Activated CD4-positive, alpha-beta T cell treated with anti-CD3 and anti-CD28 coated beads, Interleukin-2, amount 50 U/mL, for 1 hour (primary cell): ENCODE results near the gene S100A6.
A peak's percentile ranks its signal among the peaks of the same experiment; 100 is the strongest.

Experiments
- DNase-seq: peaks from one replicate; pipeline ENCODE4 v3.0.0-alpha.2; 2020

S100A6 gene

DNA sequence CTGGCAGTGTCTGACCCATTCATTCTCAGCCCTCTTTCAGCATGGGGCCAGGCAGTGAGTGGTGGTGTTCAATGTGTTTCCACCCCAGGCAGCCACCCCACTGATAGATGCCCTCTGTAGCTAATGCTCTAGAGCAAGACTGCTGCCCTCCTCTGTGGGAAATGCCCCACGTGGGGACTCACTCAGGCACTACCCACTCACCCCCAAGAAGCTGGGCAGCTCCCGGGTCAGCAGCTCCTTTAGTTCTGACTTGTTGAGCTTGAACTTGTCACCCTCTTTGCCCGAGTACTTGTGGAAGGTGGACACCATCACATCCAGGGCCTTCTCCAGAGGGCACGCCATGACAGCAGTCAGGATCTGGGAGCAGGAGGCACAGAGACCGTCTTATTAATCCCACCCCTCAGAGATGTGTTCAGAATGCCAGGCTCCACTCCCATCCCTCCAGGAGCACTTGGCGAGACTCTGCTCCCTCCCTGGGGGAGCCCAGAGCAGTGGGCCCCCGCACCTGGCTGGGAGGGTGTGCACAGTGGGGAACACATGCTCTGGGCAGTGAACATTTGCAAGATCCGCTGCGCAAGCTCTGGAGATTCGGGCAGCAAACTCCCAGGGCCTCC lies 8.8 kb upstream of the S100A6 start:
- DNase-seq = no peak

DNA sequence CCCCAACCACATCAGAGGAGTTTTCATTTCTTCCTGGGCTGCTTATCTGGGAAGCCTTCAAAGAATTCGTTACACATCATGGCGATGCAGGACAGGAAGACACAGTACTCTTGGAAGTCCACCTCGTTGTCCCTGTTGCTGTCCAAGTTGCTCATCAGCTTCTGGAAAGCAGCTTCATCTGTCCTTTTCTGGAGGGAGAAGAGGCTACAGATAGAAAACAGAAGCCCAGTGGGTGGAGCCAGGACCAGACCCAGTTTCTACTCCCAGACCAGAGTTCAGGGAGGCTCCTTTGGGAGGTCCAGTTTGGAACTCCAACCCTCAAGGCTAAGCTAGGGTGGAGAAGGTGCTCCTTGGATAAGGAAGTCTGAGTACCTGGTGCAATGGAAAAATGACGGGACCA lies 7.9 kb upstream of the S100A6 start:
- DNase-seq = no peak

DNA sequence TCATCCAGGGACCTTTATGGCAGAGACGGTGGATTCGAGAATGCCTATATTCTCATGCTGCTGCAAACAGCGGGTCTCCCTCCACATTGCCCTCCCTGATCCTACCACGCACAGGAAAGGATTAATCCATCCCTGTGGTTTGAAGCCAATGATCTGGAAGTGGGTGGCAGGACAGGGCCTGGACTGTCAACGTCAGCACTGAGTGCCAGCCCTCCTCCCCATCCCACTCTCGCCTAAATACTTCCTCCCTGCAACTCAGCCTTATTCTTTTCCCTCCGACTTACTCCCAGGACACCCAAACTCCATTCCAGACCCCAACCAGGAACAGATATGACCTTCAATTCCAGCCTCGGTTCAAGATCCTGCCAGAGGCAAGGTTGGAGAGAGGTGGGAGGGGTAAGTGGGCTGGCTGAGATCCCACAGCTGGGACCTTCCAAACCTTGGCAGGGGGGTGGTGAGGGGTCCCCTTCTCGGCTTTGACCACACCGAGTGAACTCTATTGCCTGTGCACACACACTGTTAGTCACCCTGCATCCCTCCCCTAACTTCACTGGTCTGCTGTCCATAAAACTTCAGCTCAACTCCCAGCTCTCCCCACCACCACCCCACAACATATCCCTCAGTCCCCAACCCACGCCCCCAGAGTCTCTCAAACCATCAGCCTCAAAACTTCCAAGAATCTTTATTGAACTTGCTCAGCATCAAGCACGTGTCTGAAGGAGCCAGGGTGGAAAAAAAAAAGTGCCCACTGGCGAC lies 7.3 kb upstream of the S100A6 start:
- no peak for DNase-seq

DNA sequence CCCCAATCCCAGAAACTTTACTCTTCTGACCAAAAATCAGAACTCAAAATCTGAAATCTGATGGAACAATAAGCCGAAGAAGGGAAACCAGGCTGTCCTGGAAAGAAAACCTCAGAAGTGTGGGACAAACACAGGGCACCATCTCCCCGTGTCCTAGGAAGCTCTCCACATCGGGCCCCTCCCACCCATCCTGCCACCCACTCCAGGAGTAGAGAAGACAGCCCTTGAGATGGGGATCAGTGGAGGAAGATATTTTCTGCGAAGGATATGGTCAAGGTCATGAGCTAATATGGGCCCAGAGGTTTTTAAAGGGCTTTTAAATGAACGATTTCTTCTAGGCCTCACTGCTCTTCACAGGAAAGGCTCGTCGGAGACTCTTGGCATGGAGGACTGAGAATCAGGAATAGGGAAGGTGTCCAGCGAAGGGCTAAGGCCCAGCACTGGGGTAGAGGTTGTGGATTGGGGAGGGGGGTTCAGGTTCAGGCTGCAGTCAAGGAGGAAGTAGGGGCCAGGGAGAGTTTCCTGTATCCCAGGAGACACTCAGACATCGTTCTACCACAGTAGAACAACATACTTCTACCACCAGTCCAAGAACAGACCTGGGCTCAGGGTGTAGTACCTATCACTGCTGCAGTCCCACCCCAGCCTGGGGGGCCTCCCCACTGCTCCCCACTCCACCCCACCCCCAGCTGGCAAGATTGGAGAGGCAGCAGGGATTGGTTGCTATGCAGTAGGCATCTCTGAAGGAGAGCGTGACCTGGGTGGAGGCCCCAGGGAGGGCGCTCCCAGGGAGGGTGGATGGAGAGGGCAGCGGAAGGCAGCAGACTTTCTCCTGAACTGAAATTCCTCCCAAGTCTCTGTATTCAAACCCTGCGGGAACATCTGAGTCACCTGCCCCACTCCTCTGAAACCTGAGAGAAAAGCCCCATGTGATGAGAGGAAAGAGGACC lies 6.1 kb upstream of the S100A6 start:
- no peak for DNase-seq

DNA sequence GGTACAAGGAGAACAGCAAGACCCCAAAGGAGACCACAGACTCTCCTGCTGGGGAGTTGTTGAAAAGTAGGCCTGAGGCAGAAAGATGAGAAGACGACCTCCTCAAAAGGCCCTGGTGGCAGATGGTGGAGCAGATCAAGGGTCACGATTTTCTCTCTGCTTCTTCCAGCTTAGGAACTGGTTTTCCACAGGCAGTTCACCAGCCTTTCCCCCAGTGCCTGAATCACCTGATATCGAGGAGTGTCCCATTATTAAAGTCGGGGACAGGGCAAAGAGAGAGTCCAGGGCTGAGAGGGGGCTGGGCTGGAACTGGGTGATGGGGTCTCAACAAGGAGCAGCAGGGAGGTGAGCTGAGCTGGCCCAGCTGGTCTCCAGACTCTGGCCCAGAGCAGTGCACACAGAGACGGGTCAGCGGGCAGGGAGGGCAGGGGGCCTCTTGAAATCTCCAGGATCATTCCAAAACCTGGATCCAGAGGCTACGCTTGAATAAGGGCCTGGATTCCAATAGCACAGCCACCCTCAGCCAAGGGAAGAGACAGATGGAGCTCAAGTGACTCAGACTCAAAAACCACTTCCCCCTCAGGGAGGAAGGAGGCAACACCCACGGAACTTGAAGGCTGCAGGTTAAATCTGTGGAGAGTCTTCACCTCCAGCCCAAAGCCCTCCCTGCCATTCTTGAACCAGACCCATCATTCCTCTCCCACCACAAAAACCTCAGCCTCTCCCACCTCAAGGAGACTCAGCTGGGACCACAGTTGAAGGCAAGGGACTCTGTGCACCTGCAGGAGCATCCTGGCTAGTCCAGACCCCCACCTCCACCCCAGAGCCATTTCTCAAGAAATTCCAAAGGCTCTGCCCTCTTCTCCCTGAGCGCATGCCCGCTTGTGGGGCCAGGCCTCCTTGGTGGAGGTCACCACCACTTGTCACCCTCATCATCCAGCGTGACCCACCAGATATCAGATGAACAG lies 4.9 kb upstream of the S100A6 start, which contains the start of gene S100A5:
Gene S100A5, minus strand, starts transcription at position 541 of the 968 bp plus-strand sequence. CDS start 743 bp downstream, outside the sequence.
- DNase-seq = peak; percentile 52

DNA sequence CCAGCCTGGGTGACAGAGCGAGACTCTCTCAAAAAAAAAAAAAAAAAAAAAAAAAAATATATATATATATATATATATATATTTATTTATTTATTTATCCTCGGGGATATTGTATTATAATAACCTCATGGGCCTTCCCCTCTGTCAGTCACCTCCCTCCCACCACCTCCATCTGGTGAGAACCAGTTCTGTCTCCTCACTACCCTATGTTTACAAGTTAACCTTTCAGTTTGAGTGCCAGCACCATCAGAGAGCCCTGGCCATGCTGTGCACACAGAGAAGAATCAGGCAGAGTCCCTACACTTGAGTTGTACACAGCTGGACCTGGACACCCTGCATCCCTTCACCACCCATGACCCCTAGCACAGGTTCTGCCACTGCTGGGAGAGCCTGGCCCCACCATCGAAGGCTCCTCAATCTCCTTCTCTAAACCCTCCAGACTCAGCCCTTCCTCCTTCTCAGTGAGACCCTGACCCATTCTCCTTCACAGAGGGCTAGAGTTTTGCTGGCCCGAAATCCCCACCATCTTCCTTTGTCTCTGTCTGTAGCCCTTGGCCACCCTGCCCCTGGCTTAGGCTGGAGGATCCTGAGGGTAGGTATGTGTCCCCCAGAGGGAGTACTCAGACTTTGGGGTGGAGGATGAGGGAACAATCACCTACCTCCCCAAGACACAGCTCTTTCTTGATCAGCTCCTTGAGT lies 3.8 kb upstream of the S100A6 start:
- no peak for DNase-seq

DNA sequence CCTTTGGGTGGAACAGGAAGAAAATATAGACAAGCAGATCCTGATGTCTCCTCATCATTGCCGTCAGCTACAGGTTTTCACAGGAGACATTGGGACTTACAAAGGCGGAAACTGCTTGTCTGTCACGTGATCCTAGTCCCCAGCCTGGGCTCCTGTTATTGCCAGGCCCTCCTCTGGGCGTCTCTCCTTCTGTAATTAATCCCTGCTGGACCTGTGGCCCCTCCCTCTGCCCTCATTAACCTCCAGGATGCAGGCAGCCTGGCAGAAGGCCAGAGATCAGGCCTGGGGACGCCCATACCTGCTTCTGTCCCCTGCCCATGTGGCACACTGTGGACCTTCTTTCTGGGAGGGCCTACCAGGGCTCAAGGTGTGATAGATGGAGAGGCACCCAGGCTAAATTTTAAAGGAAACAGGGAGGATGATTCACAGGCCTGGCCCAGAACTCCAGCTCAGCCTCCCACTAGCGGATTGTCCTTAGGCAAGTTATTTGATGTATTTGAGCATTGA lies 2.6 kb upstream of the S100A6 start:
- no peak for DNase-seq

DNA sequence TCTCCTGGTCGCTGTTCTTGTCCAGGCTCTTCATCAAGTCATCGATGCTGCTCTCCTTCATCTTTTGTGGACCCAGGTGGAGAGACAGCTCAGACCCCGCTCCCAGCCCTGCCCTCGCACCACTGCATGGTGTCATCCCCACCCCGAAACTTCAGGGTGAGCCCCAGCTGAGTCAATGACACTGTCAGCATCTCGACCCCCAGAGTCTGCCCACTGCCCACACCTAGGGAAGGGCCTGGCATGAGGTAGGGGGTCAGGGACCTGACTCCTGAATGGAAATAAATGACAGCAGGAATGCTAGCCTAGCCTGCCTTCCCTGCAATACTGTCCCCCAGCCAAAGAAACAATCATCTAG lies 1.6 kb upstream of the S100A6 start:
- DNase-seq = no peak

DNA sequence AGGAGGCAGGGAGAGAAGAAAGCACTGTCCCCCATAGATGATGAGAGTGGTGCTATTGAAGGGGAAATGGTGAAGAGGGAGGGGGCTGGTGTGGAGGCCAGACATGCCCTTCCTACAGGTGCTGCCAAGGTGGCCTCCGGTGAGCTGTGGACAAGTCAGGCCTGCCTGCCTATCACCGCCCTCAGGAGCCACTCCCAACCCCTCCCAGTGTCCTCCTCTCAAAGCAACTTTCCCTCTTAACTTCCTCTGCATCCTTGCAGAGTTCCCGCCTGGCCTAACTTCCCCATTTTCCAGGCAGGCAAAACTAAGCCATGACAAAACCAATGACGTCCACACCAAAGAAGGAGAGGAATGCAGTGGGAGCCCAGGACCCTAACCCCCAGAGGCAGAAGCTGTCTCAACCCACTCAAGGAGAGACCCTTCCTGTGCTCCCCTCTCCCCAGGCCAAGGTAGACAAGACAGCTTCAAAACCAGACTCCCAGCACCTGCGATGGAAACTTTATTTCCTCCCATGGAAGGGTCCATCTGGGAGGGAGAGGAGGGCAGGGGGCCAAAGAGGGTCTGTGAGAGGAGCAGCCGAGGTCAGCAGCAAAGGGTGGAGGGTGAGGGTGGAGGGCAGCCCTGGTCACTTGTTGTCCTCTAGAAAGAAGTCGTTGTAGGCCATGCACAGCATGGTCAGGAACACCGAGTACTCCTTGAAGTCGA lies 1.0 kb upstream of the S100A6 start:
- no peak for DNase-seq

DNA sequence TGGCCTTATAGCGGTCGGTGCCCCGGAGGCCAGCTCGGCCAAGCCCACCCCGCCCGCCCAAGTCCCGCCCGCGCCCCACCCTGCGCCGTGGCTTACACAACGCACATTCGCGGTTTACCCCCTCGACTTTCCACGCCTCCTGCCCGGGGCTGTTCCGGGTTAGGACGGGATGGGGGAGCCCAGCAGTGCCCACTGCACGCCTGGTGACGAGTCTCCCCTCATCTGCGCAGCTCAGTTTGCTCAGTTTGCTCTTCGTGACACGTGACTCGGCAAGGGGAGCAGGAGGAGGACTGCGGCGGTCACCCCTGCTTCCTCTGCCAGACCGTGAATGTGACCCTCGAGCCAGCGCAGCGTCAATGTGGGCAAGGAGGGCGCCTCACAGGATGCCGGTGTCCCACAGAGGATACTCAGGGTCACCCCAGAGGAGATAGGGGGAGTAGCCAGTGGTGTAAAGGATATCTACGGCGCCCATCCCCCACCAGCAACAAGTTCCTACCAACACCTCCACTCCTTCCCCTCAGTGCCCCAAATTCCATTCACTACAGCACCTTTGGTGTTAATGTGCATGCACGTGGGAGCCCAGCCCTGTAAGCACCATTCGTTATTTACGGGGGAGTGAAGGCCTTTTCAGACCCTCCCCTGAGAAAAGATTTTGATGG lies 350 bp upstream of the S100A6 start:
- peak; percentile 77 for DNase-seq

DNA sequence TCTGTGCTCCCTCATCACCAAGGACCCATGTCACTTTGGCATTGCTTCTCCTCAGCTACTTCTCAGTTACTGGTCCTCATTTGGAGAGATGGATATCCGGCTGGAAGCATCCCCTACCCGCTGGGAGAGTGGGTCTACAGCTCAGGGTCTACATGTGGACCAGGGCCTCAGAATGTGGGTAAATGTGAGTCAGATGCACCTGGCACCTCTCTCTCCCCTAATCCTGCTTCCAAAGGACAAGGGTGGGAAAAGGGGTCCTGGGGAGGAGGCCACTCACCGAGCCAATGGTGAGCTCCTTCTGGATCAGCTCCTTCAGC lies 908 bp downstream of the S100A6 start:
- no peak for DNase-seq

DNA sequence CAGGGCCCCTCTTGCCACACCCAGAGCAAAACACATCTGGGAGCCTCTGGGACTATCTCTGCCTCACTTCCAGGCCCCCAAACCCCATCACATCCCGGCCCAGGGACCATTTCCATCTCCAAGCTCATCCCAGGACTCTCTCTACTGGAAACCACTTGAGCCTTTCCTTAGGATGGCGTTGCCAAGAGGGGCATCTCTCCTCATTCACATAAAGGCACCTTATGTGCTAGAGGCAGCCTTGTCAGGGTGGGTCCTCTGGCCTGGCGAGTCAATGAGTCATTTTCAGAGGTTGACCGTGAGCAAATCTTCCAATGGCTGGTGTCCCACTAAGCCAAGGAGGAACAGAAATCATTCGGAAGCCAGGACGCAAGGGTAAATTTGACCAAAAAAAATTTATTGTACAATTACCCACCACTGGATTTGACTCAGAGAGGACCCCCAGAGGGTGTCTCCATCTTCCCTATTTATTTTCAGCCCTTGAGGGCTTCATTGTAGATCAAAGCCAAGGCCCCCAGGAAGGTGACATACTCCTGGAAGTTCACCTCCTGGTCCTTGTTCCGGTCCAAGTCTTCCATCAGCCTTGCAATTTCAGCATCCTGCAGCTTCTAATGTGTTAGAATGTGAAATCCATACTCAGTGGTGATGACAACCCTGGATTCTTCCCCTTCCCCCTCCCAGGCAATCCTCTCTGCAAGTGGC lies 1.4 kb downstream of the S100A6 start:
- no peak for DNase-seq

DNA sequence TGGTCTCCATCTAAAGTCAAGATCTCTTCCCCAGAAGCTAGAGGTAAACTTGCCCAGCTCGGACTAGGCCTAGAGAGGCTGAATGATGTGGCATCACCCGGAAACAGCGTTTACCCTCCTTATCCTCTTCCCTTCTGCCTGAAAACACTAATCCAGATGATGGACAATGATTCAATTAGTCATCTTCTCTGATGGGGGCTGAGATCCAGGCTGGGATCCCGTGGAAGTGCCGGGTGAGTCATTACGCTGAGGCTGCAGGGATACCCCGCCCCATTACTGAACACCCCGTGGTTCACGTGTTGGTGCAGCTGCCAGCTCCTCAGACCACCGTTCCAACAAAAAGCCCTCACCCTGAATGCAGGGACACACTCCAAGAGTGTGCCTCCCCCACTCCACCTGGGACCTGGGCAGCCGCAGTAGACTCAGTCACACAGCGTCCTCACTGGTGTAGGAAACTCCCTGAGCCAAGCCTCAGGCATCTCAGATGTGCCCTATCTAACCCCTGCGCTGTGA lies 2.0 kb downstream of the S100A6 start:
- no peak for DNase-seq

DNA sequence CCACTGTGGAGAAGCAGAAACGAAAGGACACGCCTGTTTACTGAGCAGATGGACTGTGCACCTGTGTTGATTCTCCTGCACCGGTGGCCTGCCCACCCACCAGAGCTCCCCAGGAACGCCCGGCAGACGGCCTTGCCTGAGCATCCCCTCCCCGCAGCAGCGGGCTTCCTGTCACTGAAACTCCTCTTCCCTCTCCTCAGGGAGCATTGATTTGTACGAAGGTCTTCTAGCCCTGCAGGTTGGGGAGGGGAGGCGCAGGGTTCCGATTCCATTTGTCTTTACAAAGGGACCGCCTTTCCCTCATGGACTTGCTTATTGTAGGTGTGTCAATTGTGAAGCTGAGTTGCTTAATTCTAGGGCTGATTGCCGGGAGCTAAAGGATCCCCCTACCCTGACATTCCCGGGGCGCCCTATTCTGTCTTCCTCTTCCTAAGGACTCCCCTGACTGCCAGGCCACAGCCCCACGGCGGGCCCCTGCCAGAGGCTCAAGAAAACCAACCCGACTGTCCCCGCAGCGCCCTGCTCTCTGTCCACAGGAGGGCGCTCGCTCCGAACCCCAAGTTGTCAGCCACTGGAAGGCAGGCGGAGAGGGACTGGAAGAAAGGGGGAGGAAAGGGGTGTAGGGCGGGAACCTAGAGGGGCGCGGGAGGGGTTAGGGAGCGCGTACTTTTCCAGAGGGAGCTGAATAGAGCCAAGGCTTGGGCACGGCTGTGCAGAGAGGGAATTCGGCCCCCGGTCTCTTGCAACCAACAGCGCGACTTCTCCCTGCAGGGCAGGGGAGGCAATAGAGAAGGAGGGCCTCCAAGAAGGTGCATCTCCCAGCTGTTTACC lies 2.8 kb downstream of the S100A6 start:
- peak; percentile 83 for DNase-seq

DNA sequence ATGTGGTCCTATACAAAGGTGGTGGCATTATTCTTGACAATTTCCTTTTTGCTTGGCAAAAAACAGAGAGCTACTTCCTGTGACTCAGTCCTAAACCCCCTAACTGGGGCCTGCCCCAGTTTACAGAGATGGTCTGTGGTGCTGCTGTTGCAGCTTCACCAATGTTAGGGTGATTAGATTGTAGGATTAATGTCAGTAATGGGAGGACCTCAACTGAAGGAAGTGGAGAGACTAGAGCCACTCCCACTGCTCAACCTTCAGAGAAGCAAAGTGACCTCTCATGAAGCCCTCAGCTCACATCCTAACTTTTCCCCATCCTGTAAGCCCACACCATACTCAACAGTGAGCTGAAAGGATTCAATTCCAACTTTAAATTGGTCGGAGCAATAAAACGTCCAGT lies 3.6 kb downstream of the S100A6 start:
- DNase-seq = no peak

DNA sequence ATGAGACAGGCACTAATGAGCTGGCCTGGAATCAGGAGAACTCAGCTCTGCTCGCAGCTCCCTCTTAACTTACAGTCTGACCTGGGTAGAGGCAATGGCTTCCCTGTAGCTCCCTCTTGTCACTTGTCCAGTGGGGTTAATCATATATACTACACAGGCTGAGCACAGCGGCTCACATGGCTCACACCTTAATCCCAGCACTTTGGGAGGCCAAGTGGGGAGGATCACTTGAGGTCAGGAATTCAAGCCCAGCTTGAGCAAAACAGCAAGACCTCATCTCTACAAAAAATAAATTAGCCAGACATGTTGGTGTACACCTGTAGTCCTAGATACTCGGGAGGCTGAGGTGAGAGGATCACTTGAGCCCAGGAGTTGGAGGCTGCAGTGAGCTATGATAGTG lies 4.2 kb downstream of the S100A6 start:
- DNase-seq = no peak

DNA sequence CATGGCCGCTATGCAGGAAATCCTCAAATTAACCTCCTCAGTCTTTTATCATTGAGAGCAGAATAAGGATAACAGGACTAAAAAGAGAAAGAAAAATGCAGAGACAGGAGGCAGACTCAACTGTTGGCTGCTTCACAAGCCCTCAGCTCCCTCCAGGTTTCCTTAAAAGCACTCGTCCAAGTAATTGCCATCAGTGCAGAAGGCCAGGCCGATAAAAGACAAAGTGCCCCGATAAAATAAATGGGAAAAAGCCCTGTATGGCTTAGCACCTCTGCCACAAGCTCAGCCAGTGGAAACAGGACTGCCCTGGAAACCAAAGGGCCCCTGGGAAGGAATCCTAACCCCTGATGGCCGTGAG lies 8.1 kb downstream of the S100A6 start:
- no peak for DNase-seq

DNA sequence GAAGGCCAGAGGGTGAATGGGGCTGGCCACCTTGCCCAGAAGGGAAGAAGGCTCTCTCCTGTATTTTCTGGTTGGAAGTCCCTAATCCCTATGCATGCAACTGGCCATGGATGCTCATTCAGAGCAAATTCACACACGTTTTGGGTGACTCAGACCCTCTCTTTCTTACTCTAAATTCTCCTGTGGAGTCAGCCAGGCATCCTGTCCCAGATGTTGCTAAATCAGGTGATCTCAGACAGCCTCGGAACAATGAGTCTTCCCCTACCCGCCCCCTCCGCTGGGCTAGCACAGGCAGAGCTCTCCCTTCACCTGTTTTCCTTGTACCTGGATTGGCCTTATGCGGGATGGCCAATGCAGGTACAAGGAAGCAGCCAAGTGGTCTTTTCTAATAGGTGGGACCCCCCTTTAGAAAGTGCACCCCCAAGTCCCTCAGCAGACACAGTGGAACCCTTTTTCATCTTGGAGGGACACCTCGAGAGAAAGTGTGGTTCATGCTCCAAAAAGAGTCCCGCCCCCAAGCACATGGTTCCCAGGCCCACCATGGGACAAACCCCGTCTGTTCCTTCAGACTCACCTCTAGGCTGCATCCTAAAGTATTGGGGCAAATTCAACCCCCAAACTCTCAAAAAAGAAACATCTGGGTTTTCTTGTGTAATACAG lies 8.6 kb downstream of the S100A6 start:
- no peak for DNase-seq
